SJSA1 (cell line): ENCODE results near the gene SYT6. TPM values are rescaled to one million over a fixed set of nuclear protein-coding genes. Genes with fewer than 3 reads are reported as not detected.
"Not testable (repeated sequence)": the region's sequence is repeated elsewhere in the genome, so short reads cannot be mapped to it uniquely, and the experiment has no call there.

ENCODE experiments used
- DNase-seq, 2 experiments: peaks; one replicate each; pipeline ENCODE4 v3.0.0-alpha.2; 2015 to 2020; ENCODE audit warnings: low spot score in 2 of 2, low read depth in 1 of 2
- H3K27ac ChIP-seq: fragments of 250-450 bp; sonication (Bioruptor Pico); 2 replicates; pipeline ENCODE4 v1.5.1; 2020; ENCODE audit warnings: mild to moderate bottlenecking, moderate library complexity
- H3K27me3 ChIP-seq: fragments of 250-450 bp; sonication (Bioruptor Pico); replicated peaks from 2 replicates; pipeline ENCODE4 v1.5.1; 2020; ENCODE audit warnings: mild to moderate bottlenecking, moderate library complexity
- H3K36me3 ChIP-seq: fragments of 250-450 bp; sonication (Bioruptor Pico); 2 replicates; pipeline ENCODE4 v1.5.1; 2020; ENCODE audit warnings: mild to moderate bottlenecking
- H3K4me1 ChIP-seq: fragments of 250-450 bp; sonication (Bioruptor Pico); replicated peaks from 2 replicates; pipeline ENCODE4 v1.6.1; 2021; ENCODE audit warnings: mild to moderate bottlenecking
- H3K4me3 ChIP-seq: fragments of 250-450 bp; sonication (Bioruptor Pico); 2 replicates; pipeline ENCODE4 v1.5.1; 2020; ENCODE audit warnings: mild to moderate bottlenecking
- H3K9me3 ChIP-seq: fragments of 250-450 bp; sonication (Bioruptor Pico); replicated peaks from 2 replicates; pipeline ENCODE4 v1.5.1; 2020; ENCODE audit warnings: mild to moderate bottlenecking
- total RNA-seq: library from RNA; depleted of rRNA; stranded (reverse); fragments of >200 nt; shearing (Covaris generic); gene quantifications from 2 replicates; pipeline ENCODE4 v1.2.3, GENCODE V29; 2014

Gene SYT6
- total RNA-seq, 1 experiment from 2014 or later, result not detected

- peaks cover 9% of the 10 kb centered on the region for H3K9me3 ChIP-seq
- no peak overlapping the region for H3K4me3 ChIP-seq
- H3K36me3 ChIP-seq, result no peaks in the 10 kb centered on the region
- H3K4me1 ChIP-seq, result no peaks in the 10 kb centered on the region
- H3K27me3 ChIP-seq, result 0 out of 2 replicates have a peak, but pooled peaks cover 7% of the 10 kb centered on the region
- H3K27ac ChIP-seq, result no peak overlapping the region
- no peak for DNase-seq
These were observed 78.0 kb downstream of the SYT6 start for GRCh38 chr1:114075546-114076242.

DNA sequence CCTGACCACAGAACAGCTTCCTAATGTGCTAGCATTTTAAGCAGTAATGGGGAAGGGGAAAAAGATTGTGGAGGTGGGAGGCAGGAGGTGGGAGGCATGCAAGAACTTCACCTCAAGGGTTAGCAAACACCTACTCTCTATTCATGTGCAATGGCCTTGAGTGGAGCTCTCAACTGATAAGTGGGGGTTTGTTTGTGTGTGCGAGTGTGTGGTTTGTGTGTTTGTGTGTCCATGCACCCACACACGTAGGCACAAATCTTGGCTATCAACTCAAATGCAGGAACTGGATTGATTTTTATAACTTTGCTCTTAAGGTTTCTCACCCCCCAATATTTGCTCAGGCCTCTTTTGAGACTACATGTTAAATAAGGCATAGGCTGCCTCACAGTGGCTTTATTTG lies 78.6 kb downstream of the SYT6 start:
- H3K9me3 ChIP-seq, result peaks cover 9% of the 10 kb centered on the region

GRCh38 chr1:114072246-114072645 lies 81.4 kb downstream of the SYT6 start:
- no peak overlapping the region for H3K27ac ChIP-seq

More for the DNA sequence above, 78.6 kb downstream of the SYT6 start:
- Histone ChIP-seq H3K4me3 (no peak overlapping the region), H3K27me3 (0 out of 2 replicates have a peak, but pooled peaks cover 7% of the 10 kb centered on the region), H3K4me1 (no peaks in the 10 kb centered on the region), H3K36me3 (no peaks in the 10 kb centered on the region), H3K27ac (no peak overlapping the region)
- no peak for DNase-seq

GRCh38 chr1:114069762-114070161 lies 83.9 kb downstream of the SYT6 start:
- not testable (repeated sequence) for DNase-seq

More at GRCh38 chr1:114072246-114072645, 81.4 kb downstream of the SYT6 start:
- Histone ChIP-seq H3K9me3 (peaks cover 9% of the 10 kb centered on the region), H3K4me1 (no peaks in the 10 kb centered on the region), H3K27me3 (0 out of 2 replicates have a peak, but pooled peaks cover 5% of the 10 kb centered on the region), H3K4me3 (no peak overlapping the region), H3K36me3 (no peaks in the 10 kb centered on the region)
- no peak for DNase-seq

DNA sequence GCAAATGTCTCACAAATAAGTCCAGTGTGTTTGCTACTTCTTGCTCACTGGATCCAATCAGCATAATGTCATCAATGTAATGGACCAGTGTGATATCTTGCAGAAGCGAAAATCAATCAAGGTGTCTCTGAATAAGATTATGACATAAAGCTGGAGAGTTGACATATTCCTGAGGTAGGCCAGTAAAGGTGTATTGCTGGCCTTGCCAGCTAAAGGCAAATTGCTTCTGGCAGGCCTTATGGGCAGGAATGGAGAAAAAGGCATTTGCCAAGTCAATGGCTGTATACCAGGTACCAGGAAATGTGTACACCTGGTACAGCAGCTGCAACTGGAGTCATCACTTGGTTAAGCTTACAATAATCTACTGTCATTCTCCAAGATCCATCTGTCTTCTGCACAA lies 85.0 kb downstream of the SYT6 start:
- H3K36me3 ChIP-seq, H3K27me3 ChIP-seq, DNase-seq, H3K4me3 ChIP-seq, H3K9me3 ChIP-seq, H3K4me1 ChIP-seq, H3K27ac ChIP-seq: not testable (repeated sequence)

More at GRCh38 chr1:114069762-114070161, 83.9 kb downstream of the SYT6 start:
- not testable (repeated sequence) for H3K9me3 ChIP-seq, H3K27me3 ChIP-seq, H3K36me3 ChIP-seq, H3K4me1 ChIP-seq, H3K27ac ChIP-seq, H3K4me3 ChIP-seq

GRCh38 chr1:114065671-114066070 lies 88.0 kb downstream of the SYT6 start:
- H3K4me1 ChIP-seq, H3K27ac ChIP-seq, H3K9me3 ChIP-seq, H3K36me3 ChIP-seq, DNase-seq, H3K27me3 ChIP-seq, H3K4me3 ChIP-seq: not testable (repeated sequence)

DNA sequence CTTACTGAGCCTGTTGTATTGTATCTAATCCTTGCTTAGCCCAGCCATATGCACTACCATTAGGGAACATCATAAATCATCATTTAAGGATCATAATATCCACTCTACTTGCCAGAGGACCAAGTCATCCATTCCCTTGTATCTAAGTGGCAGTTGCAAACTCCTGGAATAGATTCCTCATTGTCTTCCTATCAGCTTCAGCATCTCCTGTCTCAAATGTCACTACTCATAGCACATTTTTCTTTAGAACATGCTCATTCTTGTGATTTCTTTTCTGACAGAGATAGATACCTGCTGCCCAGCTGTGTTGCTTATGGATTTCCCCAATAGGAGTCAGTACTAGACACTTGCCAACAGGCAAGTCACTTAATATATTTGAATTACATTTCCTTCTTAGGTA lies 90.1 kb downstream of the SYT6 start:
- Histone ChIP-seq H3K27ac (no peak overlapping the region), H3K4me1 (no peaks in the 10 kb centered on the region), H3K36me3 (no peaks in the 10 kb centered on the region), H3K27me3 (peaks cover 8% of the 10 kb centered on the region; the same call in 1 of the 2 replicates), H3K9me3 (no peaks in the 10 kb centered on the region), H3K4me3 (no peak overlapping the region)
- no peak for DNase-seq

GRCh38 chr1:114062477-114063099 lies 91.1 kb downstream of the SYT6 start:
- no peak for DNase-seq
- H3K27ac ChIP-seq, result no peak overlapping the region
- peaks cover 8% of the 10 kb centered on the region; the same call in 1 of the 2 replicates for H3K27me3 ChIP-seq
- H3K9me3 ChIP-seq, result no peaks in the 10 kb centered on the region
- no peak overlapping the region for H3K4me3 ChIP-seq
- H3K4me1 ChIP-seq, result no peaks in the 10 kb centered on the region
- no peaks in the 10 kb centered on the region for H3K36me3 ChIP-seq

GRCh38 chr1:114061121-114061830 lies 92.4 kb downstream of the SYT6 start:
- H3K36me3 ChIP-seq, result no peaks in the 10 kb centered on the region
- H3K9me3 ChIP-seq, result no peaks in the 10 kb centered on the region
- H3K4me1 ChIP-seq, result no peaks in the 10 kb centered on the region
- peaks cover 8% of the 10 kb centered on the region; the same call in 1 of the 2 replicates for H3K27me3 ChIP-seq
- no peak overlapping the region for H3K4me3 ChIP-seq
- H3K27ac ChIP-seq, result no peak overlapping the region
- DNase-seq, result no peak

GRCh38 chr1:114058236-114058635 lies 95.4 kb downstream of the SYT6 start:
- not testable (repeated sequence) for H3K27me3 ChIP-seq, H3K4me1 ChIP-seq, H3K36me3 ChIP-seq, H3K27ac ChIP-seq, H3K4me3 ChIP-seq, DNase-seq, H3K9me3 ChIP-seq

- Histone ChIP-seq H3K4me1 (no peaks in the 10 kb centered on the region), H3K36me3 (no peaks in the 10 kb centered on the region), H3K9me3 (no peaks in the 10 kb centered on the region), H3K4me3 (no peak overlapping the region), H3K27ac (no peak overlapping the region), H3K27me3 (peaks cover 11% of the 10 kb centered on the region; the same call in 1 of the 2 replicates)
- no peak for DNase-seq
These were observed 99.5 kb downstream of the SYT6 start for GRCh38 chr1:114054148-114054547.

DNA sequence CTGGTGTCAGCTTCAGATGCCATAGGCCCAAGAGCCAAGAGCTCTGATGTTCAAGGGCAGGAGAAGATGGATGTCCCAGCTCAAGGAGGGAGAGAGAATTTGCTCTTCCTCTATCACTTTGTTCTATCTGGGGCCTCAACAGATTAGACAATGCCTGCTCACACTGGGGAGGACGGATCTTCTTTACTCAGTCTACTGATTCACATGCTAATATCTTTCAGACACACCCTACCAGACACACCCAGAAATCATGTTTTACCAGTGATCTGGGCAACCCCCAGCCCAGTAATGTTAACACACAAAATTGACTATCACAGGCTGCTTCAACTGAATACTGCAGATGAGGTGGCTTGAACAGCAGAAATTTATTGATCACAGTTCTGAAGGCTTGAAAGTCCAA lies 105.4 kb downstream of the SYT6 start:
- Histone ChIP-seq H3K4me3 (no peak overlapping the region), H3K27me3 (peaks cover 18% of the 10 kb centered on the region; the same call in 1 of the 2 replicates), H3K36me3 (no peaks in the 10 kb centered on the region), H3K4me1 (no peaks in the 10 kb centered on the region), H3K27ac (no peak overlapping the region), H3K9me3 (no peaks in the 10 kb centered on the region)
- no peak for DNase-seq

DNA sequence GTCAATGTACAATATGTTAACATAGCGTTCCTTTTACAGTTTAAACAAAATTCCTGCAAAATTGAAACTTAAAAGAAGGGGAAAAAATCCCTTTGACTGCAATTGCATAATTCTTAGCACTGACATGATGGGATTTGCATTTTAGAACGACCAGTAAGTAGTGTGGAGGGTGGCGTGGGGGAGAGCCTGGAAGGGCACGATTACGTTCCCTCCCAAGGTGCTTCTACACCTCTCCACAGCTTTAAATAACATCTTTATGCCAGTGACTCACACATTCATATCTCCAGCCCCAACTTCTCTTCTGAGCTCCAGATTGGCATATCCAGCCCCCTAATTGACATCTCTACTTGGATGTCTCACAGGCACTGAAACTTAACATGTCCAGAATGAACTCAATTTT lies 110.1 kb downstream of the SYT6 start:
- no peaks in the 10 kb centered on the region for H3K4me1 ChIP-seq
- H3K36me3 ChIP-seq, result no peaks in the 10 kb centered on the region
- H3K27ac ChIP-seq, result no peak overlapping the region
- H3K27me3 ChIP-seq, result peaks cover 11% of the 10 kb centered on the region; the same call in 1 of the 2 replicates
- no peak for DNase-seq
- H3K4me3 ChIP-seq, result no peak overlapping the region
- no peaks in the 10 kb centered on the region for H3K9me3 ChIP-seq

GRCh38 chr1:114043054-114043453 lies 110.6 kb downstream of the SYT6 start:
- no peak for DNase-seq
- Histone ChIP-seq H3K27me3 (peaks cover 11% of the 10 kb centered on the region; the same call in 1 of the 2 replicates), H3K36me3 (no peaks in the 10 kb centered on the region), H3K4me1 (no peaks in the 10 kb centered on the region), H3K4me3 (no peak overlapping the region), H3K27ac (no peak overlapping the region), H3K9me3 (no peaks in the 10 kb centered on the region)
